HG03432 (cell line): ENCODE measurements around the gene GATAD2B.
A peak's percentile ranks its signal among the peaks of the same experiment; 100 is the strongest.
"Not testable (repeated sequence)": the region's sequence is repeated elsewhere in the genome, so short reads cannot be mapped to it uniquely, and the experiment has no call there.

ENCODE experiments used
- ATAC-seq: cut with Tn5 transposase; IDR thresholded peaks from one replicate; pipeline ENCODE4 v1.9.1; 2021; ENCODE audit warnings: mild to moderate bottlenecking, moderate library complexity; ENCODE audit not compliant: unreplicated experiment

GATAD2B gene

DNA sequence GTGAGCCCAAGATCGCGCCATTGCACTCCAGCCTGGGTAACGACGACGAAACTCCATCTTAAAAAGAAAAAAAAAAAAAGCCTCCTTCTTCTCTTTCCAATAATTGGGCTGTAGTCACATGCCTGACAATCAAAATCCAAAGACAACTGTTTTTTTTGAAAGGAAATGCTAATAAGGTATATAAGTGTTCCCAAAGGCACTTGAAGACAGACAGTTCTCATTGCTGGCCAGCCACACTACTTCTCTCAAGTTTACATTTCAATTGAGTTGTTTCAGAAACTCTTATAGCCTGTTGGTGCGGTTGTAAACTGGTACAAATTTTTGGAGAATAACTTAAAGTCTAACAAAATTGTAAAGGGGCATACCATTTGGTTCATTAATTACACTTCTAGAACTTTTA, 23.3 kb downstream of the GATAD2B start:
- ATAC-seq: no peak

DNA sequence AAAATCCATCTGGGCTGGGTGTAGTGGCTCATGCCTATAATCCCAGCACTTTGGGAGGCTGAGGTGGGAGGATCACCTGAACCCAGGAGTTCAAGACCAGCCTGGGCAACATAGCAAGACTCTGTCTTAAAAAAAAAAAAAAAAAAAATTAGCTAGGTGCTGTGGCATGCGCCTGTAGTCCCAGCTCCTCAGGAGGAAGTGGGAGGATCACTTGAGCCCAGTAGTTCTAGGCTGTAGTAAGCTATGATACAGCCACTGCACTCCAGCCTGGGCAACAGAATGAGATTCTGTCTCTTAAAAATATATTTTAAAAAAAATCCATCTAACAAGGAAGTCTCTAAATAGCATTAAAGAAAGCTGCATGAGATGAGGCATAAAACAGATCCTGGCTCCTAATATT, 26.9 kb downstream of the GATAD2B start:
- ATAC-seq: not testable (repeated sequence)

DNA sequence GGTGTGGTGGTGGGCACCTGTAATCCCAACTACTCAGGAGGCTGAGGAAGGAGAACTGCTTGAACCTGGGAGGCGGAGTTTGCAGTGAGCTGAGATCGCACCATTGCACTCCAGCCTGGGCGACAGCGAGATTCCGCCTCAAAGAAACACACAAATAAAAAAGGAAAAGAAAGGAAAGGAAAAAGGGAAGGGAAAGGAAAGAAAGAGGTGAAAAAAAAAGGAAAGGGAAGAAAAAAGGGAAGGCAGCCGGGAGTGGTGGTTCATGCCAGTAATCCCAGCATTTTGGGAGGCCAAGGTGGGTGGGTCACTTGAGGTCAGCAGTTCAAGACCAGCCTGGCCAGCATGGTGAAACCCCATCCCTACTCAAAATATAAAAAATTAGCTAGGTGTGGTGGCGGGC, 31.7 kb downstream of the GATAD2B start:
- ATAC-seq: not testable (repeated sequence)

DNA sequence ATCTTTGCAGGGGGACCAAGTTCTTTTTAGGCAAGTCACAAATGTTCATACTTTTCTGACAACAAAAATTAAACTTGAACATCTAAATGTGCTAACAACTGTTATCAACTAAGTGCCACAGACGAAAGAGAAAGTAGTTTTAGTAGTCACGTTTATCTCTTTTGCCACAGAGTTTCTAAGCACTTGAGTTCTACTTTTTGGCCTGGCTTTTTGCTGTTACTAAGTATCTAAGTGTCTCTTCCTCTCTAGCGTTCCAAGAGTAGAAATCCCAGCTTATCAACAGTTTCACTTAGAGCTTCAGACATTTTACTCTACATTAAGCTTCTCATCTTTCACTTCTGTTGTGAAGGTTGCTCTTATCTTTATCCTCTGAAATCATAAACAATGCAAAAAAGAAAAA, 34.2 kb downstream of the GATAD2B start:
- no peak for ATAC-seq

DNA sequence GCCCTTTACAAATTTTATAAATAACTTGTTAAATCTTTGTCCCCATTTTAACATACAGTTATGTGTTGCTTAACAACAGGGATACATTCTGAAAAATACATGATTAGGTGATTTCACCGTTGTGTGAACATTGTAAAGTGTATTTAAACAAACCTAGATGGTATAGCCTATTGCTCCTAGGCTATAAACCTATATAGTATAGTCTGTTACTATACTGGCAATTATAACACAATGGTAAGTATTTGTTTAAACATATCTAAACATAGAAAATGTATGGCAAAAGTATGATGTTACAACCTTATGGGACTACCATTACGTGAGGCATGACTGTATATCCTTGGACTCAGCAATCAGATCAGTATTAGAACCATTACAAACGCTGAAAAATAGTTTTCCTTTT, 36.6 kb downstream of the GATAD2B start:
- ATAC-seq: no peak

DNA sequence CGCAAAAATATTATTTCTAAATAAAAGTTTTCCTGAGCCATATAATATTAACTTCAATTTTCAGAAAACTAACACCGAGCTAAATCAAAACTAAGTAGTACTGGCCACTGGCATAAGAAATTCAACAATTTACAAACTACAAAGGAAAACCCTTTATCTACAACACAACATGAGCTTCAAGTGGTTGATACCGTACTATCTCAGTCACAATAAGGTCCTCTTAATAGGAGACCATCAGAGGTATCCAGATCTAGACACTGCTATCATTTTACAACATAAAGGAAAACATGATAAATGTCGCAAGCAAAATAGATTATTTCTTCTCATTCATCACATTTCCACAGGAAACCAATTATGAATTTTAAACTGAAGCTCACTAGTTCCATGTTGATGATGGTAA, 39.5 kb downstream of the GATAD2B start:
- no peak for ATAC-seq

DNA sequence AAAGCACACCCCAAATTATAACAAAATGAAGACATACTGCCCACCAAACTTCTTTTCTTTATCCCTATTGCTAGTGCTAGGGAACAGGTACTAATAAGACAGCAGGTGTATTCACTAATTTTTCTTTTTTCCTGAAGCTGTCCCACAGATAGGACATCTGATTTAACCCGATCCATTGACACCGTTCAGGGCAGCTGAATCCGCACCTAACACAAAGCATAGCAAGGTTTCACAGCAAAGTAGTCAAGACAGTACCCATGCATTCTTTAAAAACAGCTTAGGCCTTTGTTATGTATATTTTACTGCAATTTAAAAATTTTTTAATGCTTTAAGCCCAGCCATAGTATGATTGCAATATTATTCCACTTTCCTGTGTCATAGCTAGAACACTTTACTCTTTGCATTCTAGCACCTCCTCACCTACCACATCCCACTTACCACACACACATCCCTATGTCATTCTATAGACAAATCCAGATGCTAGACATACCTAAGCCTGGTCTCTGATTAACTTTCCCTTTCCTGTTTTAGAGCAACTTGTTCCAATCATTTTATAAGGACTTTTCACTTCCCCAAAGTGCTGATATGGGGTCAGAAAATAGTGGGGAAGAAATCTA, 40.4 kb downstream of the GATAD2B start:
- ATAC-seq: no peak

DNA sequence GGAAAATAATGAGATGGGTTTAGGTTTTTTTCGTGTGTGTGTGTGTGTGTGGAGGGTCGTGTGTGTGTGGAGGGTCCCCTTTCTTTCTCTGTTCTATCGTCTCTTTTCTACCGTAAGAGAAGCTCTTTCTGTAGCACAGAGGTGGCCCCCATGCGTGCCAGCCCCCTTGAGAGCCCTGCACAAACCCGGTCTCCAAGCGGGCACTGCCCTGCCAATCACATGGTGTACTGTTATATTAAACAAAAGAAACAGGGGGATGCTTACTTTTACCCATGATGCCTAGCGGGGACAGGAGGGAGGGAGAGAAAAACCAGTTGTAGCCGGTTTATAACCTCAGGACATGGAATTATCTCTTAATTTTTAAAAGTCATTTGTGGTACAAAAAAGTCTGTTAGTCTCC, 41.0 kb downstream of the GATAD2B start:
- no peak for ATAC-seq

DNA sequence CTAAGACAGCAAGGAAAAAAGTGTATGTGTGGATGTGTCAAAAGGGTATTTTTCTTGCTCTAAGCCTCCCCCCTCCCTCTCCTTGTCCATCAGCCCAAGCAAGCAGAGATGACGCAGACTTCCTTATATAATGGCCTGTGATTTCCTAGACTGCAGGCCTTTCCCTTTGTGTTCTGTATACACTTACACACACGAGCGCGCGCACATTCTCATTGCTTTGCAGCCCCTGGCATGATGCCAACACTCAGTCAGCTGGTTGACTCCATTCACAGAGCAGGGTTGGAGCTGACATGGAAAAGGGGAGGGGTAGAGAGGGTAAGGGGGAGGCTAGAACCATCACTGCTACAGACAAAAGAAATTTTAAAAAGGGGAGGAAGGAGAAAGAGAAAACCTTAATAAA, 41.8 kb downstream of the GATAD2B start:
- ATAC-seq: no peak

DNA sequence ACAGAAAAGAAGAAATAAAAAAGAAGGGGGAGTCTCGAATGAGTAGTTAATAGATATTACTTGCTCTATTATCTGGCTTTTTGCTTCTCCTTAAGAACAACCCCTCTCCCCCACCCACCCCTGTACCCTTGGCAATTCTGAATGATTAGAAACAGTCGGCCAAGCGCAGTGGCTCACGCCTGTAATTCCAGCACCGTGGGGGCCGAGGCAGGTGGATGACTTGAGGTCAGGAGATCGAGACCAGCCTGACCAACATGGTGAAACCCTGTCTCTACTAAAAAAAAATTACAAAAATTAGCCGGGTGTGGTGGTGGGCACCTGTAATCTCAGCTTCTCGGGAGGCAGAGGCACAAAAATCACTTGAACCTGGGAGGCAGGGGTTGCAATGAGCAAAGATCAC, 42.7 kb downstream of the GATAD2B start:
- ATAC-seq: no peak

DNA sequence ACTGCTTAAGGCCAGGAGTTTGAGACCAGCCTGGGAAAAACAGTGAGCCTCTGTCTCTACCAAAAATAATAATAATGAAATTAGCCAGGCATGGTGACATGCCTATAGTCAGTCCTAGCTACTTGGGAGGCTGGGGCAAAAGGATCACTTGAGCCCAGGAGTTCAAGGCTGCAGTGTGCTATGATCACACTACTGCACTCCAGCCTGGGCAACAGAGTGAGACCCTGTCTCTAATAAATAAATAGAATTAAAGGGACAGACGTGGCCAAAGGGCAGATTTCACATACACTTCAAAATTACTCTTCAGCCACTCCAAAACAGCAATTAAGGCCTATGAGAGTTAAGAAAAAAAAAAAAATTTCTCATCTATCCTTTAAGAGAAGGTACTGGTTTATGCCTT, 45.7 kb downstream of the GATAD2B start:
- ATAC-seq: no peak

DNA sequence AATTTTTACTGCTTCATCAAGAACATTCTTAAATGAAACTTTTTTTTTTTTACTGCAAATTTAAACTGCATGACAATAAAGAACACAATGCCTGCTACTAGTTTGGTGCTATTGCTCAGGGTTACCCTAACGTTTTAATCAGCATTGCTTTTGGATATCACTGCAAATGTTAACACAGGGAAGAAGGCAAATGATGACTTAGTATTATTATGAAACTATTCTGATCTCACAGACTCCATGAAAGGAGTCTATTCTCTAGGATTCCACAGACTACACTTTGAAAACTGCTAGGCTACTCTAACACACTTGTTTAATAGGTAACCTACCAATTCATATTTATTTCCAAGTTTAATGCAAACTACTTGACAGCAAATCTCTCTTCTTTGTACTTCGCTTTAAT, 49.8 kb downstream of the GATAD2B start:
- ATAC-seq: no peak

DNA sequence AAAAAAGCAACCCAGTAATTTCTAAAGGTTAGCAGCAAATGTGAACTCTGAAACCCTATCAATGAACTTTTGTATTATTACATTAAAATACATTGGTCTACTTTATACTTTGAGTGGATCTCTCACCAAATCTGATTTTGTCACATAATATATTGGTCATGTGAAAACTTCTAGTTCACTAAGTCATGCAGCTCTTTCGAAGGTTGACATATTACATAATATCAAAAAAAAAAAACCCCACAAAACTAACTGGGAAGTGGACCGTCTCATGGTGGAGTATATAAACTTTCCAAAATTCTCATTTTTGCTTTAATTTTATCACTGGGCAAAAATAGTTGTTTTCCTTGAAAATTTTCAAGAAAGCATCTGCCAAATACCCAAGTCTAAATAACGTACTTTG, 50.4 kb downstream of the GATAD2B start:
- no peak for ATAC-seq

DNA sequence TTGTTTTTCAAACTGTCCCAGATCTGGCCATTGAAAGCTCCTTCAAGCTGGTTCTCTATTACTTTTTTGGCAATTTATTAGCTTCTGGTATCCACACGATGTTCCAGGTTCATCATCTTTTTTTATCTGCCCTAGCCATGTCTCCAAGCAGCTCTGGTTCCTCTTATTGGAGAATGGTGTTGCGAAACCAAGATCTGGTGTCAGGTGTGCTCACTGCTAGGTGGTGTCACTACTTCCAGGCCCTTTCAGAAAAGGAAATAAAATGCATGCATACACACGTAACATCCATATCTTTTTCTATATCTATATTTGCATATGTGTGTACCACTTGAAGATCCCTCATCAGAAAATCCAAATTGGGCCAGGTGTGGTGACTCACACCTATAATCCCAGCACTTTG, 53.3 kb downstream of the GATAD2B start:
- ATAC-seq: no peak

DNA sequence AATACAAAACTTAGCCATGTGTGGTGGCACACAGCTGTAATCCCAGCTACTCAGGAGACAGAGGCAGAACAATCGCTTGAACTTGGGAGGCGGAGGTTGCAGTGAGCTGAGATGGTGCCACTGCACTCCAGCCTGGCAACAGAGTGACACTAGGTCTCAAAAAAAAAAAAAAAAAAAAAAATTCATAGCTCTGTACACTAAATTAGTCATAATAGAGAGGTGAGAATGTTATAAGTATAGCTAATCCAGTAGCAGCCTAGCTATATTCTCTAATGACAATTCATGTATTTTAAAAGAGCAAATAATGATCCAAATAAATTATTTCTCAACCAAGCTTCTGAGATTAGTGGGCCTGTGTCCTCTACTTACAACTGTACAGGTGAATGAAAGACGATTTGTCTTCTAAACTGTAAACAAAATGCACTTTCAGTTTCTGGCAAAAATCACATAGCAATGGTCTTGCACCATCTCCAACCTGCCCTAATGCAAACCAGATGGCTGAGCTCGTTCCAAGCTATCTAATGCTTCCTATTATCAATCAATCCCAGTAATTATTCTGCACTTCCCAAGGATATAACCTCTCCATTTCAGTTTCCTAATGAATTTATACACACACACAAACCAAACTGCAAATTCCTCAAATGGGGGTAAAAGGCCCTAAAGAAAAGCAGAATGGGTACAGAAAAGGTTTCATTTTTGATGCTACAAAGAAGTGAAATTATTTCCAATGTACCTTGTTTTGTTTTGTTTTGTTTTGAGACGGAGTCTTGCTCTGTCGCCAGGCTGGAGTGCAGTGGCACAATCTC, 56.5 kb downstream of the GATAD2B start:
- ATAC-seq: no peak

DNA sequence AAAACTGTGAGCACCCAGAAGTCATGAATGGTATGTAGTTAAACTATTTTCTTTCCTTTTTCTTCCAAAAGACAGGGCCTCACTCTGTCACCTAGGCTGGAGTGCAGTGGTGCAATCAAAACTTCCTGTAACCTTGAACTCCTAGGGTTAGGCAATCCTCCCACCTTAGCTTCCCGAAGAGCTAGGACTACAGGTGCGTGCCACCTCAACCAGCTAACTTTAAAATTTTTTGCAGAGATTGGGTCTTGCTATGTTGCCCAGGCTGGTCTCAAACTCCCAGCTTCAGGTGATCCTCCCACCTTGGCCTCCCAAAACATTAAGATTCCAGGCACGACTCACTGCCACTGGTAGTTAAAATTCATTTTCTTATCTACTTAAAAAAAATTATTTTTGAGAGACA, 62.5 kb downstream of the GATAD2B start:
- no peak for ATAC-seq

DNA sequence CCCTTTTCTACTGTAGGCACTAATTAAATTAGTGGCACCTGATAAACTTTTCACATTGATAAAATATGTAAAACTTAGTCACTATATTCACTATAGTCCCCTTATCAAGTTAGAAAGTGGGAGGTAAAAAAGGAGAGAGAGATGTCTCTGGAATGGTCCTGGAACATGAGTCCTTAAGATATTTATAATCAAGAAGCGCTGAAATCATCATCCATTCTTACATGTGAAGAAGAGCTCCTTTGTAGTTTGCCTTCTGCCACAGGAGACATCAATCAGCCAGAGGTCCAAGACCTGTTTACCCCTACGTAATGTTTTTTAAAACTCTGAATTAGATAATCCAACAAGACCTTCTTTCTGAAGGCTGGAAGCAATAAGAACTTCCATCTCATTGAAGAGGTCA, 65.3 kb downstream of the GATAD2B start:
- no peak for ATAC-seq

DNA sequence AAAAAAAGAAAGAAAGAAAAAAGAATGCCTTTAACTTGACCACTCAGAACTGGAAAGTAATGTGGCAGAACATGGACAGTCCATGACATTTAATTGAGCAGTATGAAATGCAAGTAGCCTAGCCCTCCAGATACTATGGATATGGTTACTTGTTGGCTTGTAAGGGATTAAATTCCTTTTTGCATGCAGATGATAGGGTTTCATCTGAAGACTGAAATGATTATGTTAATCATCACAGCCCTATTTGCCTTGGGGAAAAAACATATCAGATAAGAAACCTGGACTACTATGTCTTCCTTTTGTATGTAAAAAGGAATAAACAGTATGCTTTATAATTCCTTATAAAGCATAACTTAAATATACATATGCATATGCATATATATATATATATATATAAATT, 66.0 kb downstream of the GATAD2B start:
- ATAC-seq: no peak

DNA sequence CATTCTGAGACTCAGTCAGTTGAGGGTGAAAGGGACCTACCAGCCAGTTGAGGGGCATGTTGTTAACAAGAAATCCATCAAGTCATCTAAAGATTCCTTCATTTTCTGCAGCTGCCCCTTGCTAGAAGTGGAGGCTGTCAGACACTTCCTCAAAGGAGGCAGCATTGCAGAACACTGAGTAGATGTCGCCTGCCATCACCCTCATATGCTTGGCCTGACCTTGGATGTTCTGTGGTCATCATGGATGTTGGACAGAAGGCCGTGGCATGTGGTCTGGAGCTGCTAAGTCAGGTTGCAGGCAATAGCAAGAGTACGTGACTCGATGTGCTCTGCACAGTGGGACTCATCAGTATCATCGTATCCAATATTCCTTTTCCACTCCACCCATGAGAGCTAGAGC, 70.6 kb downstream of the GATAD2B start:
- ATAC-seq: no peak

DNA sequence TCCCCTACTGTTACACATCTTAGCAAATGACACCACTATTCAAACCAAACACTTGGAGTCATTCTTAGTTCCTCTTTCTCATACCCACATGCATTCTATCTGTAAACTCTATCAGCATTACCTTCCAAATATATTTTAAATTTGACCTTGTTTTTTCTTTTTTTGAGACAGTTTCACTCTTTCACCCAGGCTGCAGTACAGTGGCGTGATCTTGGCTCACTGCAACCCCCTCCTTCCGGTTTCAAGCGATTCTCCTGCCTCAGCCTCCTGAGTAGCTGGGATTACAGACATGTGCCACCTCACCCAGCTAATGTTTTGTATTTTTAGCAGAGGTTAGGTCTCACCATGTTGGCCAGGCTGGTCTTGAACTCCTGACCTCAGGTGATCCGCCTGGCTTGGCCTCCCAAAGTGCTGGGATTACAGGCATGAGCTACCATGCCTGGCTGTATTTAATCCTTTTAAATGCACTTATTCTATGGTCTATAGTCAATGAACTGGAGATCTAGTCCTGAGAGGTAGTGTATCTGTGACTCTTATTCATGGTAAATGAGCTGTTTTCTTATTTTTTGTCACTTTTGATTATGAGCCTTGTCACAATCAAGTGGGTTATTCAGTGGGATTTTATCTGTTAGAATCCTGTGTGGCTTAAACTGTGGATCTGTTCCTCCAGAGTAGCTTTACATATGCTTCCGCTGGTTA, 73.1 kb downstream of the GATAD2B start:
- peak; percentile 78 for ATAC-seq

DNA sequence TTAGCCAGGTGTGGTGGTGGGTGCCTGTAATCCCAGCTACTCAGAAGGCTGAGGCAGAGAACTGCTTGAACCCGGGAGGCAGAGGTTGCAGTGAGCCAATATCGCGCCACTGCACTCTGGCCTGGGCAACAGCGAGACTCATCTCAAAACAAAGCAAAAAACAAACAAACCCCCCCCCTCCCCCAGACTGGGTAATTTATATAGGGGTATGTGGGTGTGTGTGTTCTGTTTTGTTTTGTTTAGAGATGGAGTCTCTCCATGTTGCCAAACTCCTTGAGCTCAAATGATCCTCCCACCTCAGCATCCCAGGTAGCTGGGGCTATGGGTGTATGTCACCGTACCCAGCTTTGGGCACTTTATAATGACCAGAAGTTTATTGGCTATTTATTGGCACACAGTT, 74.0 kb downstream of the GATAD2B start:
- no peak for ATAC-seq

DNA sequence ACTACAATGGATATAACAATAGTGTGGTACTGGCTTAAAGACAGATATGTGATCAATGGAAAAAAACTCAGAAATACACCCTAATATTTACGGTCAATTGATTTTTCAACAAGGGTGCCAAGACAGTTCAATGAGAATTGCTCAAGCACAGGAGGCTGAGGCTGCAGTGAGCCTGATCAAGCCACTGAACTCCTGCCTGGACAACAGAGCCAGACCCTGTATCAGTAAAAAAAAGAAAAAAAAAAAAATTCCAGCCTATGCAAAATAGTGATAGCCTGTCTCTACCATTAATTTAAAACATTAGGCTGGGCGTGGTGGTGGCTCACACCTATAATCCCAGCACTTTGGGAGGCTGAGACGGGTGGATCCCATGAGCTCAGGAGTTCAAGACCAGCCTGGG, 77.6 kb downstream of the GATAD2B start:
- no peak for ATAC-seq
